HepG2 (cell line): ENCODE data around the gene RIMBP2.

Experiments
- CBX2 ChIP-seq, 2 experiments: fragments of 200-600 bp in 1 of 2; sonication (generic); formaldehyde crosslinking in 1 of 2; IDR thresholded peaks; 2 replicates each; pipeline versions ENCODE4 v1.7.0 to v1.8.1; 2018 to 2022; ENCODE audit warnings: low read depth in 2 of 2, low read length in 1 of 2, mild to moderate bottlenecking in 1 of 2, missing genetic modification reagents in 1 of 2
- ELF3 ChIP-seq: IDR thresholded peaks from 2 replicates; pipeline ENCODE4 v1.6.1; 2016; ENCODE audit warnings: missing genetic modification reagents, missing compliant biosample characterization
- HIVEP1 ChIP-seq: sonication (generic); formaldehyde crosslinking; IDR thresholded peaks from 2 replicates; pipeline ENCODE4 v1.4.0; 2020; ENCODE audit warnings: mild to moderate bottlenecking, missing genetic modification reagents
- JUN ChIP-seq: sonication (generic); formaldehyde crosslinking; IDR thresholded peaks from 2 replicates; pipeline ENCODE4 v1.4.0; 2020; ENCODE audit warnings: mild to moderate bottlenecking, missing genetic modification reagents
- POLR2A ChIP-seq, 2 experiments: IDR thresholded peaks; 2 replicates each; pipeline ENCODE4 v1.6.1; 2011; ENCODE audit warnings: low read depth in 2 of 2, low read length in 2 of 2, mild to moderate bottlenecking in 1 of 2, moderate library complexity in 1 of 2; ENCODE audit not compliant: insufficient read depth in 1 of 2
- ZNF282 ChIP-seq: fragments of 450-650 bp; IDR thresholded peaks from 2 replicates; pipeline ENCODE4 v1.6.1; 2018; ENCODE audit not compliant: partially characterized antibody
- ZNF317 ChIP-seq: sonication (generic); formaldehyde crosslinking; IDR thresholded peaks from 2 replicates; pipeline ENCODE4 v1.5.0; 2020; ENCODE audit warnings: mild to moderate bottlenecking, missing genetic modification reagents
- TF ChIP-seq, protein P1 (sequence below): sonication (generic); formaldehyde crosslinking; IDR thresholded peaks from 2 replicates; pipeline ENCODE4 v1.4.0; 2020; ENCODE audit warnings: mild to moderate bottlenecking, missing genetic modification reagents
- TF ChIP-seq, protein P2 (sequence below): sonication (generic); formaldehyde crosslinking; IDR thresholded peaks from 2 replicates; pipeline ENCODE4 v1.8.1; 2023; ENCODE audit warnings: missing genetic modification reagents, inconsistent platforms, borderline replicate concordance
- TF ChIP-seq, protein P3 (sequence below): IDR thresholded peaks from 2 replicates; pipeline ENCODE4 v1.6.1; 2016; ENCODE audit warnings: mild to moderate bottlenecking

DNA sequence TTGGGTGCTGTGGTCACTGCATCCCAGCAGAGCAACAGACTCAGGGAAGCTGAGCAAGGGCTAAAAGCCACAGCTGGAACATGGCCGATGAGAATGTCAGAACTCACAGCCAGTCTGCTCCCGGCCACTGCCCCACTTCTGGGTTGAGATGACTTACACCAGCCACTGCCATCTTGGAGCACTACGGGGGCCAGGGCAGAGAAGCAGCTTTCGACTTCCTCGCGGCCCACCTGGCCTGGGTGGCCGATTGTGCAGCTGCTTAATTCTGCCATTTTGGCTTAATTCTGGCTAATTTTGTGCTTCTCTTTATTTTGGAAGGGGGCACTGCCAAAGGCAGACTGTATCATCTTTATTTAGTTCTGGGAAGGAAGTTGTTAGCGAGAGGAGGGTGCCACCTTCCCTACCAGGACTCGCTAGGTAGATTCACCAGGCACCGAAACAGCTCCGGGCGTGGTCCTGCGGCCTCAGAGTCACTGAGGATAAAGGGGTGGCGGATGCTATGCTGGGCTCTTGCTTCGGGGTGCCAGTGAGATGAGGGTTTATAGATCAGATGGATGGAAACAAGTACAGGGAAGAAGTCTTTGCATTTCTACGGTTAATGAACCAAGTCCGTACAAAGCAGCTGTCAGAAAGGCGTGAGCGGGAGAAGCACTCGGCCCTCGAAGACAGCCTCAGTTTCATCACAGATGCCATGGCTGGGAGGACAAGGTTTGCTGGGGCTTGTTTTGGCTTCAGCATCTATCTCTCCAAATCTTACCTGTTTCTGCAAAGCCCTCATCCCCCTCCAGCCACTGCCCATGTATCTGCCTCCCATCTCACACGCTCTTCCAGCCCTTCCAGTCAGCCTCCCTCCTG lies 230.6 kb downstream of the RIMBP2 start:
- TF ChIP-seq ZNF282: no peak
- no peak for TF ChIP-seq ELF3
- no peak for TF ChIP-seq ZNF317 (CRISPR knock-in tag)
- TF ChIP-seq HIVEP1 (CRISPR knock-in tag): no peak
- TF ChIP-seq POLR2A (IDR thresholded peaks at IDR 0.05; ENCODE audit: insufficient read depth in 1 of 2, low read depth in 2 of 2, low read length in 2 of 2): no peak
- no peak for TF ChIP-seq CBX2 (IDR thresholded peaks at IDR 0.05; ENCODE audit: low read depth, low read length)
- no peak for TF ChIP-seq CBX2 (CRISPR knock-in tag; IDR thresholded peaks at IDR 0.05; ENCODE audit: low read depth)
- TF ChIP-seq, protein P1, sequence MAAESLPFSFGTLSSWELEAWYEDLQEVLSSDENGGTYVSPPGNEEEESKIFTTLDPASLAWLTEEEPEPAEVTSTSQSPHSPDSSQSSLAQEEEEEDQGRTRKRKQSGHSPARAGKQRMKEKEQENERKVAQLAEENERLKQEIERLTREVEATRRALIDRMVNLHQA (CRISPR knock-in tag): no peak
- TF ChIP-seq, protein P2, sequence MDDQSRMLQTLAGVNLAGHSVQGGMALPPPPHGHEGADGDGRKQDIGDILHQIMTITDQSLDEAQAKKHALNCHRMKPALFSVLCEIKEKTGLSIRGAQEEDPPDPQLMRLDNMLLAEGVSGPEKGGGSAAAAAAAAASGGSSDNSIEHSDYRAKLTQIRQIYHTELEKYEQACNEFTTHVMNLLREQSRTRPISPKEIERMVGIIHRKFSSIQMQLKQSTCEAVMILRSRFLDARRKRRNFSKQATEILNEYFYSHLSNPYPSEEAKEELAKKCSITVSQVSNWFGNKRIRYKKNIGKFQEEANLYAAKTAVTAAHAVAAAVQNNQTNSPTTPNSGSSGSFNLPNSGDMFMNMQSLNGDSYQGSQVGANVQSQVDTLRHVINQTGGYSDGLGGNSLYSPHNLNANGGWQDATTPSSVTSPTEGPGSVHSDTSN (CRISPR knock-in tag): no peak
- TF ChIP-seq, protein P3, sequence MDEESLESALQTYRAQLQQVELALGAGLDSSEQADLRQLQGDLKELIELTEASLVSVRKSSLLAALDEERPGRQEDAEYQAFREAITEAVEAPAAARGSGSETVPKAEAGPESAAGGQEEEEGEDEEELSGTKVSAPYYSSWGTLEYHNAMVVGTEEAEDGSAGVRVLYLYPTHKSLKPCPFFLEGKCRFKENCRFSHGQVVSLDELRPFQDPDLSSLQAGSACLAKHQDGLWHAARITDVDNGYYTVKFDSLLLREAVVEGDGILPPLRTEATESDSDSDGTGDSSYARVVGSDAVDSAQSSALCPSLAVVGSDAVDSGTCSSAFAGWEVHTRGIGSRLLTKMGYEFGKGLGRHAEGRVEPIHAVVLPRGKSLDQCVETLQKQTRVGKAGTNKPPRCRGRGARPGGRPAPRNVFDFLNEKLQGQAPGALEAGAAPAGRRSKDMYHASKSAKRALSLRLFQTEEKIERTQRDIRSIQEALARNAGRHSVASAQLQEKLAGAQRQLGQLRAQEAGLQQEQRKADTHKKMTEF (CRISPR knock-in tag): no peak
- no peak for TF ChIP-seq JUN
